ENCODE results near the gene SBSN. TPM values are rescaled to one million over a fixed set of nuclear protein-coding genes. Genes with fewer than 3 reads are reported as not detected.

Gene SBSN
- total RNA-seq, 1 donor from 2014 or later: 0.18 TPM

- DNase-seq (ENCODE audit: low spot score): no peak
- H3K4me3 Mint-ChIP-seq (ENCODE audit: unreplicated experiment): peak within 1 kb of the TSS; percentile 8
Measured at GRCh38 chr19:35533201-35533821, 5.2 kb upstream of the SBSN start, which contains the start of gene GAPDHS. Gene GAPDHS, plus strand, starts transcription at chr19:35533456. Its CDS starts 72 bp downstream, at chr19:35533528.

GRCh38 chr19:35531291-35531690 is 3.2 kb upstream of the SBSN start:
- Mint-ChIP-seq H3K36me3 (ENCODE audit: low read depth, unreplicated experiment) (peaks cover 10% of the 10 kb centered on the region), H3K4me3 (ENCODE audit: unreplicated experiment) (no peak overlapping the region), H3K27ac (ENCODE audit: unreplicated experiment) (no peak overlapping the region), H3K9me3 (ENCODE audit: unreplicated experiment) (no peaks in the 10 kb centered on the region), H3K4me1 (ENCODE audit: unreplicated experiment) (no peaks in the 10 kb centered on the region), H3K27me3 (ENCODE audit: unreplicated experiment) (peaks cover 13% of the 10 kb centered on the region)
- TF ChIP-seq CTCF (IDR thresholded peaks at IDR 0.05; ENCODE audit: unreplicated experiment): no peak
- no peak for DNase-seq (ENCODE audit: low spot score)

More at GRCh38 chr19:35533201-35533821, 5.2 kb upstream of the SBSN start, which contains the start of gene GAPDHS:
- Mint-ChIP-seq H3K27me3 (ENCODE audit: unreplicated experiment) (peaks cover 7% of the 10 kb centered on the region), H3K9me3 (ENCODE audit: unreplicated experiment) (no peaks in the 10 kb centered on the region), H3K27ac (ENCODE audit: unreplicated experiment) (peak within 1 kb of the TSS; percentile 58), H3K36me3 (ENCODE audit: low read depth, unreplicated experiment) (peaks cover 7% of the 10 kb centered on the region), H3K4me1 (ENCODE audit: unreplicated experiment) (no peaks in the 10 kb centered on the region)
- no peak for TF ChIP-seq CTCF (IDR thresholded peaks at IDR 0.05; ENCODE audit: unreplicated experiment)

GRCh38 chr19:35529241-35530218 is 1.4 kb upstream of the SBSN start:
- H3K36me3 Mint-ChIP-seq (ENCODE audit: low read depth, unreplicated experiment): peaks cover 10% of the 10 kb centered on the region
- H3K4me3 Mint-ChIP-seq (ENCODE audit: unreplicated experiment): no peak overlapping the region
- peaks cover 16% of the 10 kb centered on the region for H3K27me3 Mint-ChIP-seq (ENCODE audit: unreplicated experiment)
- no peak overlapping the region for H3K27ac Mint-ChIP-seq (ENCODE audit: unreplicated experiment)
- DNase-seq (ENCODE audit: low spot score): no peak
- no peaks in the 10 kb centered on the region for H3K9me3 Mint-ChIP-seq (ENCODE audit: unreplicated experiment)
- no peak for TF ChIP-seq CTCF (IDR thresholded peaks at IDR 0.05; ENCODE audit: unreplicated experiment)
- no peaks in the 10 kb centered on the region for H3K4me1 Mint-ChIP-seq (ENCODE audit: unreplicated experiment)

- H3K36me3 Mint-ChIP-seq (ENCODE audit: low read depth, unreplicated experiment): peaks cover 7% of the 10 kb centered on the region
- H3K4me1 Mint-ChIP-seq (ENCODE audit: unreplicated experiment): no peaks in the 10 kb centered on the region
- H3K27me3 Mint-ChIP-seq (ENCODE audit: unreplicated experiment): peaks cover 16% of the 10 kb centered on the region
- no peak for TF ChIP-seq CTCF (IDR thresholded peaks at IDR 0.05; ENCODE audit: unreplicated experiment)
- no peak overlapping the region for H3K27ac Mint-ChIP-seq (ENCODE audit: unreplicated experiment)
- no peak for DNase-seq (ENCODE audit: low spot score)
- no peak overlapping the region for H3K4me3 Mint-ChIP-seq (ENCODE audit: unreplicated experiment)
- no peaks in the 10 kb centered on the region for H3K9me3 Mint-ChIP-seq (ENCODE audit: unreplicated experiment)
Measured at GRCh38 chr19:35525873-35526272, 2.2 kb downstream of the SBSN start.

Measured in endothelial cell (in vitro differentiated cells).